GM23338 (cell line): ENCODE measurements around the gene CHPF. TPM values are rescaled to one million over a fixed set of nuclear protein-coding genes. Genes with fewer than 3 reads are reported as not detected.

ENCODE experiments used
- ATAC-seq: fragments of 200-7000 bp; cut with Tn5 transposase; 3 replicates; pipeline ENCODE4 v1.9.1; 2020
- DNase-seq: peaks from one replicate; pipeline ENCODE4 v3.0.0-alpha.2; 2015; ENCODE audit warnings: low spot score
- H2AFZ ChIP-seq: fragments of 200-600 bp; sonication (generic); 2 replicates; pipeline ENCODE4 v1.8.0; 2016; ENCODE audit warnings: antibody characterized with exemption, mild to moderate bottlenecking, moderate library complexity
- H3F3A ChIP-seq: fragments of 200-600 bp; sonication (generic); replicated peaks from 2 replicates; pipeline ENCODE4 v1.8.0; 2017; ENCODE audit warnings: antibody characterized with exemption, mixed run types, low read depth
- H3K27ac ChIP-seq: fragments of 200-600 bp; sonication (generic); 2 replicates; pipeline ENCODE4 v1.6.1; 2016; ENCODE audit warnings: low read depth
- H3K27me3 ChIP-seq: fragments of 200-600 bp; sonication (generic); 2 replicates; pipeline ENCODE4 v1.8.0; 2016; ENCODE audit warnings: mild to moderate bottlenecking, mixed run types, moderate library complexity; ENCODE audit not compliant: insufficient read depth
- H3K36me3 ChIP-seq: fragments of 200-600 bp; sonication (generic); 2 replicates; pipeline ENCODE4 v1.8.0; 2016; ENCODE audit warnings: mild to moderate bottlenecking; ENCODE audit not compliant: insufficient read depth
- H3K4me1 ChIP-seq: fragments of 200-600 bp; sonication (generic); 2 replicates; pipeline ENCODE4 v1.8.0; 2016; ENCODE audit warnings: mild to moderate bottlenecking, moderate library complexity; ENCODE audit not compliant: insufficient read depth
- H3K4me2 ChIP-seq: fragments of 200-600 bp; sonication (generic); 2 replicates; pipeline ENCODE4 v1.7.1; 2017; ENCODE audit warnings: mixed run types
- H3K4me3 ChIP-seq: fragments of 200-600 bp; sonication (generic); 2 replicates; pipeline ENCODE4 v1.6.1; 2016; ENCODE audit warnings: mixed run types
- H3K79me2 ChIP-seq: fragments of 200-600 bp; sonication (generic); replicated peaks from 2 replicates; pipeline ENCODE4 v1.8.0; 2017; ENCODE audit warnings: mild to moderate bottlenecking; ENCODE audit not compliant: insufficient read depth
- H3K9me2 ChIP-seq: fragments of 200-600 bp; sonication (generic); 2 replicates; pipeline ENCODE4 v1.8.0; 2017; ENCODE audit not compliant: insufficient read depth
- H4K20me1 ChIP-seq: fragments of 200-600 bp; sonication (generic); replicated peaks from 2 replicates; pipeline ENCODE4 v1.8.0; 2017; ENCODE audit warnings: mild to moderate bottlenecking; ENCODE audit not compliant: insufficient read depth
- H3K27ac Mint-ChIP-seq: 2 replicates; pipeline ENCODE4 v1.8.0; 2020; ENCODE audit warnings: inconsistent platforms, mild to moderate bottlenecking, moderate library complexity, mixed read lengths
- H3K27me3 Mint-ChIP-seq: 3 replicates; pipeline ENCODE4 v1.8.0; 2022; ENCODE audit warnings: low read depth, mild to moderate bottlenecking, moderate library complexity, mixed read lengths, inconsistent platforms; ENCODE audit not compliant: insufficient read depth, poor library complexity
- H3K36me3 Mint-ChIP-seq: 3 replicates; pipeline ENCODE4 v1.8.0; 2021; ENCODE audit warnings: low read depth, mild to moderate bottlenecking, inconsistent platforms, moderate library complexity, mixed read lengths
- H3K4me1 Mint-ChIP-seq: 3 replicates; pipeline ENCODE4 v1.8.0; 2020; ENCODE audit warnings: mild to moderate bottlenecking, inconsistent platforms, mixed read lengths
- H3K4me3 Mint-ChIP-seq: 3 replicates; pipeline ENCODE4 v1.8.0; 2021; ENCODE audit warnings: moderate library complexity, mild to moderate bottlenecking, inconsistent platforms, mixed read lengths
- H3K9me3 Mint-ChIP-seq: 3 replicates; pipeline ENCODE4 v1.8.0; 2020; ENCODE audit warnings: moderate library complexity, mild to moderate bottlenecking, inconsistent platforms, mixed read lengths
- CREB1 ChIP-seq: fragments of 250-450 bp; sonication (Bioruptor Pico); IDR thresholded peaks from 2 replicates; pipeline ENCODE4 v1.5.0; 2020; ENCODE audit warnings: low read depth, mild to moderate bottlenecking, moderate library complexity
- CTCF ChIP-seq, 2 experiments: fragments of 200-600 bp in 1 of 2; sonication (generic) in 1 of 2; conservative IDR thresholded peaks; 2 replicates each; pipeline versions ENCODE4 v1.5.1 to v1.6.1; 2016 to 2017; ENCODE audit warnings: antibody characterized with exemption in 2 of 2, low read depth in 2 of 2, mild to moderate bottlenecking in 2 of 2, moderate library complexity in 1 of 2
- NANOG ChIP-seq: IDR thresholded peaks from 2 replicates; pipeline ENCODE4 v1.6.1; 2016; ENCODE audit warnings: antibody characterized with exemption, borderline replicate concordance
- POLR2AphosphoS5 ChIP-seq: IDR thresholded peaks from 2 replicates; pipeline ENCODE4 v1.6.1; 2016; ENCODE audit warnings: antibody characterized with exemption, low read depth
- REST ChIP-seq: IDR thresholded peaks from one replicate; pipeline ENCODE4 v1.6.1; 2018; ENCODE audit warnings: antibody characterized with exemption; ENCODE audit not compliant: unreplicated experiment
- STAT1 ChIP-seq: IDR thresholded peaks from one replicate; pipeline ENCODE4 v1.6.1; 2016; ENCODE audit warnings: antibody characterized with exemption; ENCODE audit not compliant: unreplicated experiment
- ZNF114 ChIP-seq: fragments of 250-450 bp; sonication (Bioruptor Pico); IDR thresholded peaks from 2 replicates; pipeline ENCODE4 v1.5.0; 2020; ENCODE audit warnings: mild to moderate bottlenecking, moderate library complexity
- ZNF331 ChIP-seq: fragments of 250-450 bp; sonication (Bioruptor Pico); IDR thresholded peaks from 2 replicates; pipeline ENCODE4 v1.5.0; 2020; ENCODE audit warnings: low read depth, mild to moderate bottlenecking, moderate library complexity
- polyA plus RNA-seq: library from polyadenylated mRNA; unstranded; fragments of >200 nt; fragmentation: Nextera tagmentation; extraction: Ambion mirVana; gene quantifications from 2 replicates; pipeline ENCODE4 v1.2.1, GENCODE V29; 2016
- total RNA-seq: library from RNA; depleted of rRNA; stranded (reverse); fragments of >200 nt; shearing (Covaris generic); gene quantifications from 2 replicates; pipeline ENCODE4 v1.2.3, GENCODE V29; 2014

CHPF gene
- total and polyA plus RNA-seq, 2 experiments from 2014 or later, result 36.5 to 252 TPM

GRCh38 chr2:219537657-219538488 lies 5.7 kb downstream of the CHPF start:
- no peak overlapping the region for H3K27ac Mint-ChIP-seq
- Histone ChIP-seq H3K36me3 (peaks cover 9% of the 10 kb centered on the region), H3K27me3 (peaks cover 6% of the 10 kb centered on the region; the same call in 1 of the 2 replicates), H3K9me2 (no peaks in the 10 kb centered on the region), H3K79me2 (peaks cover 14% of the 10 kb centered on the region), H3K4me2 (peak overlapping the region; percentile 69), H3F3A (peaks cover 19% of the 10 kb centered on the region; the same call in 1 of the 2 replicates), H3K27ac (no peak overlapping the region), H4K20me1 (peaks cover 18% of the 10 kb centered on the region), H2AFZ (no peak overlapping the region), H3K4me1 (peaks cover 29% of the 10 kb centered on the region), H3K4me3 (peak overlapping the region; percentile 17; the same call in 1 of the 2 replicates)
- H3K4me3 Mint-ChIP-seq, result no peak overlapping the region
- DNase-seq, result peak; percentile 72
- H3K27me3 Mint-ChIP-seq, result peaks cover 31% of the 10 kb centered on the region
- H3K9me3 Mint-ChIP-seq, result no peaks in the 10 kb centered on the region; the same call in 2 of the 3 replicates
- peaks cover 39% of the 10 kb centered on the region for H3K4me1 Mint-ChIP-seq
- TF ChIP-seq ZNF331 (CRISPR knock-in tag) (no peak), CTCF (conservative IDR thresholded peaks at IDR 0.05; ENCODE audit: low read depth in 2 of 2) (peak in 1 of 2 experiments; percentile 54; a peak in 3 of 4 replicates), POLR2AphosphoS5 (peak; percentile 13; the same call in 1 of the 2 replicates), CREB1 (CRISPR knock-in tag) (no peak), NANOG (no peak)
- peaks cover 30% of the 10 kb centered on the region for H3K36me3 Mint-ChIP-seq
- ATAC-seq, result peak; percentile 38

GRCh38 chr2:219536967-219537366 lies 6.6 kb downstream of the CHPF start:
- H3K27ac ChIP-seq, result no peak overlapping the region
- H3K27ac Mint-ChIP-seq, result no peak overlapping the region
- peaks cover 14% of the 10 kb centered on the region; the same call in 1 of the 2 replicates for H3F3A ChIP-seq
- TF ChIP-seq ZNF331 (CRISPR knock-in tag) (no peak), POLR2AphosphoS5 (peak; percentile 28)
- H3K4me2 ChIP-seq, result peak overlapping the region; percentile 69; the same call in 1 of the 2 replicates
- peaks cover 6% of the 10 kb centered on the region for H3K79me2 ChIP-seq
- no peak overlapping the region for H2AFZ ChIP-seq
- peaks cover 11% of the 10 kb centered on the region for H4K20me1 ChIP-seq
- H3K4me3 ChIP-seq, result no peak overlapping the region
- H3K27me3 Mint-ChIP-seq, result peaks cover 30% of the 10 kb centered on the region
- no peaks in the 10 kb centered on the region for H3K9me2 ChIP-seq
- H3K4me3 Mint-ChIP-seq, result no peak overlapping the region
- H3K9me3 Mint-ChIP-seq, result no peaks in the 10 kb centered on the region; the same call in 2 of the 3 replicates
- peaks cover 9% of the 10 kb centered on the region for H3K36me3 ChIP-seq
- DNase-seq (no peak), ATAC-seq (no peak)
- H3K4me1 Mint-ChIP-seq, result peaks cover 31% of the 10 kb centered on the region
- H3K4me1 ChIP-seq, result peaks cover 21% of the 10 kb centered on the region
- peaks cover 30% of the 10 kb centered on the region for H3K36me3 Mint-ChIP-seq
- no peaks in the 10 kb centered on the region for H3K27me3 ChIP-seq

- Histone ChIP-seq H4K20me1 (peaks cover 10% of the 10 kb centered on the region), H3K79me2 (peaks cover 6% of the 10 kb centered on the region), H3K36me3 (peaks cover 9% of the 10 kb centered on the region), H3K4me1 (peaks cover 20% of the 10 kb centered on the region; the same call in 1 of the 2 replicates), H3F3A (peaks cover 14% of the 10 kb centered on the region; the same call in 1 of the 2 replicates), H3K27me3 (no peaks in the 10 kb centered on the region), H3K4me3 (no peak overlapping the region), H3K9me2 (no peaks in the 10 kb centered on the region), H2AFZ (no peak overlapping the region), H3K27ac (no peak overlapping the region), H3K4me2 (no peak overlapping the region)
- ATAC-seq (no peak), DNase-seq (no peak)
- Mint-ChIP-seq H3K27ac (no peak overlapping the region), H3K9me3 (no peaks in the 10 kb centered on the region; the same call in 2 of the 3 replicates), H3K36me3 (peaks cover 29% of the 10 kb centered on the region), H3K27me3 (peaks cover 29% of the 10 kb centered on the region), H3K4me3 (no peak overlapping the region), H3K4me1 (peaks cover 31% of the 10 kb centered on the region)
- TF ChIP-seq CTCF (conservative IDR thresholded peaks at IDR 0.05; ENCODE audit: low read depth in 2 of 2), result no peak
- no peak for TF ChIP-seq STAT1
- no peak for TF ChIP-seq REST
- no peak for TF ChIP-seq POLR2AphosphoS5
- TF ChIP-seq ZNF114, result no peak
- no peak for TF ChIP-seq NANOG
- no peak for TF ChIP-seq CREB1 (CRISPR knock-in tag)
- TF ChIP-seq ZNF331 (CRISPR knock-in tag), result no peak
These were observed 7.2 kb downstream of the CHPF start for GRCh38 chr2:219536425-219536824.
